GM12892 (cell line): ENCODE results near the gene NRXN2.

Experiments
- POLR2A ChIP-seq: IDR thresholded peaks from 2 replicates; pipeline ENCODE4 v1.6.1; 2011; ENCODE audit warnings: low read depth, low read length, control low read depth
- POLR2AphosphoS5 ChIP-seq: IDR thresholded peaks from 2 replicates; pipeline ENCODE4 v1.6.1; 2011; ENCODE audit warnings: low read depth, low read length, control low read depth
- TAF1 ChIP-seq: IDR thresholded peaks from 2 replicates; pipeline ENCODE4 v1.6.1; 2011; ENCODE audit warnings: low read depth, mild to moderate bottlenecking, control low read depth, low read length, borderline replicate concordance

DNA sequence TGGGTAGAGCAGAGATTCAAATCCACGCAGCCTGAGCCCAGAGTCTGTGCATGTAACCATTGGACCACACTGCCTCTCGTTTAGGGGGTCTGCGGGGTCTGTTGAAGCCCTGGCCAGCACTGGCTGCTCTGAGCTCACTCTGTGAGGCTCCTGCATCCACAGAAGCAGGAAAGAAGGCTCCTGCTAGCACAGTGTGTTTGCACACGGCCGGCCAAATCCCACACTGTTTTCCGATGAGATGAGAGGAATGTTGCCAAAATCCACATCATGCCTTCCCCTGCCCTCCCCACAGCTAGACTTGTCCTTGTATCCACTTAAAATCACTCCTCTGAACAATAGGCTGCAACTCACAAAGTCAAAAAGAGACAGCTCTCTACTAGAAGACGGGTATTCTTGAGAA lies 142.6 kb downstream of the NRXN2 start:
- no peak for TF ChIP-seq TAF1
- TF ChIP-seq POLR2A, result no peak
- TF ChIP-seq POLR2AphosphoS5, result no peak
